Measurements from ENCODE around the gene SERPINE1. TPM values are rescaled to one million over a fixed set of nuclear protein-coding genes. Genes with fewer than 3 reads are reported as not detected.

SERPINE1 gene
- total and polyA plus RNA-seq, 2 of the 8 experiments (the other 6 are each of a cell fraction or from before 2014, with no cell fraction given) = 3.7 to 5.6 TPM

GRCh38 chr7:101165075-101165957, 38.4 kb downstream of the SERPINE1 start, which contains the start of gene VGF (continued):
- TF ChIP-seq CTCF (IDR thresholded peaks at IDR 0.05; ENCODE audit: control extremely low read depth in 1 of 3, insufficient read depth in 1 of 3, low read depth in 1 of 3, low read length in 3 of 3) (no peak), CREB1 (IDR thresholded peaks at IDR 0.05) (peak; percentile 90), RAD21 (IDR thresholded peaks at IDR 0.05 in 1 of 2, conservative IDR thresholded peaks at IDR 0.05 in 1 of 2; ENCODE audit: low read depth in 2 of 2, low read length in 2 of 2) (no peak), SP2 (IDR thresholded peaks at IDR 0.05; ENCODE audit: low read length) (no peak), HDAC6 (IDR thresholded peaks at IDR 0.05; ENCODE audit: low read depth, low read length) (no peak), BRCA1 (IDR thresholded peaks at IDR 0.05; ENCODE audit: low read depth, low read length) (no peak), SAP30 (IDR thresholded peaks at IDR 0.05; ENCODE audit: insufficient read depth, insufficient replicate concordance, low read length) (no peak), RBBP5 (IDR thresholded peaks at IDR 0.05; ENCODE audit: borderline replicate concordance, low read depth, low read length) (no peak), SP4 (IDR thresholded peaks at IDR 0.05; ENCODE audit: low read length) (peak; percentile 68), TAF1 (IDR thresholded peaks at IDR 0.05; ENCODE audit: low read depth, low read length) (no peak), ASH2L (IDR thresholded peaks at IDR 0.05; ENCODE audit: low read length) (peak; percentile 65), EGR1 (IDR thresholded peaks at IDR 0.05; ENCODE audit: borderline replicate concordance, low read depth, low read length) (peak; percentile 36; the same call in 1 of the 2 replicates), CHD2 (IDR thresholded peaks at IDR 0.05; ENCODE audit: low read length) (no peak)

Measured in H1 (cell line).